Fibroblast of skin of right quadriceps (primary cell): Measurements from ENCODE around the gene KRT12.

ENCODE experiments used
- DNase-seq: peaks from one replicate; pipeline ENCODE4 v3.0.0-alpha.2; 2013

The KRT12 gene

GRCh38 chr17:40812639-40813038, 54.4 kb downstream of the KRT12 start:
- no peak for DNase-seq
